C4-2B (cell line): ENCODE measurements around the gene TSC22D4.
"Not testable (repeated sequence)": the region's sequence is repeated elsewhere in the genome, so short reads cannot be mapped to it uniquely, and the experiment has no call there.

ENCODE experiments used
- ZFX ChIP-seq: fragments of 450-650 bp; IDR thresholded peaks from 2 replicates; pipeline ENCODE4 v1.6.1; 2017
- TF ChIP-seq, protein P1 (sequence below): fragments of 450-650 bp; conservative IDR thresholded peaks from 2 replicates; pipeline ENCODE4 v1.5.1; 2017; ENCODE audit warnings: mild to moderate bottlenecking

DNA sequence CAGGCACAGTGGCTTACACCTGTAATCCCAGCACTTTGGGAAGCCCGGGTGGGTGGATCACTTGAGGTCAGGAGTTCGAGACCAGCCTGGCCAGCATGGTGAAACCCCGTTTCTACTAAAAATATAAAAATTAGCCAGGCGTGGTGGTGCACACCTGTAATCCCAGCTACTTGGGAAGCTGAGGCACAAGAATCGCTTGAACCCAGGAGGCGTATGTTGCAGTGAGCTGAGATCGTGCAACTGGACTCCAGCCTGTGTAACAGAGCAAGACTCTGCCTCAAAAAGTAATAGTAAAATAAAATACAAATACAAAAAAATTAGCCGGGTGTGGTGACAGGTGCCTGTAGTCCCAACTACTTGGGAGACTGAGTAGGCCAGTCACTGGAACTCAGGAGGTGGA lies 40.3 kb downstream of the TSC22D4 start:
- TF ChIP-seq, protein P1, sequence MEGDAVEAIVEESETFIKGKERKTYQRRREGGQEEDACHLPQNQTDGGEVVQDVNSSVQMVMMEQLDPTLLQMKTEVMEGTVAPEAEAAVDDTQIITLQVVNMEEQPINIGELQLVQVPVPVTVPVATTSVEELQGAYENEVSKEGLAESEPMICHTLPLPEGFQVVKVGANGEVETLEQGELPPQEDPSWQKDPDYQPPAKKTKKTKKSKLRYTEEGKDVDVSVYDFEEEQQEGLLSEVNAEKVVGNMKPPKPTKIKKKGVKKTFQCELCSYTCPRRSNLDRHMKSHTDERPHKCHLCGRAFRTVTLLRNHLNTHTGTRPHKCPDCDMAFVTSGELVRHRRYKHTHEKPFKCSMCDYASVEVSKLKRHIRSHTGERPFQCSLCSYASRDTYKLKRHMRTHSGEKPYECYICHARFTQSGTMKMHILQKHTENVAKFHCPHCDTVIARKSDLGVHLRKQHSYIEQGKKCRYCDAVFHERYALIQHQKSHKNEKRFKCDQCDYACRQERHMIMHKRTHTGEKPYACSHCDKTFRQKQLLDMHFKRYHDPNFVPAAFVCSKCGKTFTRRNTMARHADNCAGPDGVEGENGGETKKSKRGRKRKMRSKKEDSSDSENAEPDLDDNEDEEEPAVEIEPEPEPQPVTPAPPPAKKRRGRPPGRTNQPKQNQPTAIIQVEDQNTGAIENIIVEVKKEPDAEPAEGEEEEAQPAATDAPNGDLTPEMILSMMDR, result not testable (repeated sequence)
- not testable (repeated sequence) for TF ChIP-seq ZFX
